Stimulated activated CD8-positive, alpha-beta memory T cell treated with anti-CD3 and anti-CD28 coated beads, Interleukin-15, amount 100 ng/mL, for 1 hour (primary cell): ENCODE data around the gene HAO2.
"Not testable (repeated sequence)": the region's sequence is repeated elsewhere in the genome, so short reads cannot be mapped to it uniquely, and the experiment has no call there.

ENCODE experiments used
- DNase-seq: peaks from one replicate; pipeline ENCODE4 v3.0.0-alpha.2; 2020; ENCODE audit warnings: low read depth

Gene HAO2

GRCh38 chr1:119345398-119345797 is 23.2 kb upstream of the HAO2 start:
- DNase-seq = no peak

GRCh38 chr1:119347858-119348257 is 20.7 kb upstream of the HAO2 start:
- DNase-seq = no peak

GRCh38 chr1:119348941-119349340 is 19.6 kb upstream of the HAO2 start:
- DNase-seq = no peak

- DNase-seq = not testable (repeated sequence)
Measured at GRCh38 chr1:119350866-119351265, 17.7 kb upstream of the HAO2 start.

- DNase-seq = no peak
Measured at GRCh38 chr1:119351997-119352396, 16.6 kb upstream of the HAO2 start.

GRCh38 chr1:119353836-119354235 is 14.7 kb upstream of the HAO2 start:
- no peak for DNase-seq

GRCh38 chr1:119358636-119359035 is 9.9 kb upstream of the HAO2 start:
- DNase-seq = no peak

- DNase-seq = no peak
Measured at GRCh38 chr1:119359730-119360129, 8.9 kb upstream of the HAO2 start.

GRCh38 chr1:119361205-119361604 is 7.4 kb upstream of the HAO2 start:
- no peak for DNase-seq

GRCh38 chr1:119361620-119362344 is 6.8 kb upstream of the HAO2 start:
- DNase-seq = no peak

- DNase-seq = no peak
Measured at GRCh38 chr1:119363162-119363561, 5.4 kb upstream of the HAO2 start.

- DNase-seq = no peak
Measured at GRCh38 chr1:119364640-119365039, 3.9 kb upstream of the HAO2 start.

- DNase-seq = no peak
Measured at GRCh38 chr1:119366424-119366823, 2.2 kb upstream of the HAO2 start.

GRCh38 chr1:119367432-119368124 is 1.0 kb upstream of the HAO2 start:
- DNase-seq = no peak

GRCh38 chr1:119370748-119371147 is 2.2 kb downstream of the HAO2 start:
- no peak for DNase-seq

- DNase-seq = no peak
Measured at GRCh38 chr1:119371815-119372214, 3.2 kb downstream of the HAO2 start.

- no peak for DNase-seq
Measured at GRCh38 chr1:119372503-119373086, 4.0 kb downstream of the HAO2 start.

GRCh38 chr1:119373465-119373864 is 4.9 kb downstream of the HAO2 start:
- DNase-seq = no peak

- no peak for DNase-seq
Measured at GRCh38 chr1:119374208-119374874, 5.8 kb downstream of the HAO2 start.

- no peak for DNase-seq
Measured at GRCh38 chr1:119375366-119375765, 6.8 kb downstream of the HAO2 start.

GRCh38 chr1:119376594-119376993 is 8.0 kb downstream of the HAO2 start:
- DNase-seq = no peak

- DNase-seq = not testable (repeated sequence)
Measured at GRCh38 chr1:119377594-119377993, 9.0 kb downstream of the HAO2 start.

- DNase-seq = no peak
Measured at GRCh38 chr1:119379117-119379516, 10.5 kb downstream of the HAO2 start.
